C4-2B (cell line): ENCODE results near the gene SRPK2.
"Not testable (repeated sequence)": the region's sequence is repeated elsewhere in the genome, so short reads cannot be mapped to it uniquely, and the experiment has no call there.

ENCODE experiments used
- H3K27ac ChIP-seq: fragments of 450-650 bp; 2 replicates; pipeline ENCODE4 v1.5.1; 2017
- ZFX ChIP-seq: fragments of 450-650 bp; IDR thresholded peaks from 2 replicates; pipeline ENCODE4 v1.6.1; 2017
- TF ChIP-seq, protein P1 (sequence below): fragments of 450-650 bp; conservative IDR thresholded peaks from 2 replicates; pipeline ENCODE4 v1.5.1; 2017; ENCODE audit warnings: mild to moderate bottlenecking

The SRPK2 gene

DNA sequence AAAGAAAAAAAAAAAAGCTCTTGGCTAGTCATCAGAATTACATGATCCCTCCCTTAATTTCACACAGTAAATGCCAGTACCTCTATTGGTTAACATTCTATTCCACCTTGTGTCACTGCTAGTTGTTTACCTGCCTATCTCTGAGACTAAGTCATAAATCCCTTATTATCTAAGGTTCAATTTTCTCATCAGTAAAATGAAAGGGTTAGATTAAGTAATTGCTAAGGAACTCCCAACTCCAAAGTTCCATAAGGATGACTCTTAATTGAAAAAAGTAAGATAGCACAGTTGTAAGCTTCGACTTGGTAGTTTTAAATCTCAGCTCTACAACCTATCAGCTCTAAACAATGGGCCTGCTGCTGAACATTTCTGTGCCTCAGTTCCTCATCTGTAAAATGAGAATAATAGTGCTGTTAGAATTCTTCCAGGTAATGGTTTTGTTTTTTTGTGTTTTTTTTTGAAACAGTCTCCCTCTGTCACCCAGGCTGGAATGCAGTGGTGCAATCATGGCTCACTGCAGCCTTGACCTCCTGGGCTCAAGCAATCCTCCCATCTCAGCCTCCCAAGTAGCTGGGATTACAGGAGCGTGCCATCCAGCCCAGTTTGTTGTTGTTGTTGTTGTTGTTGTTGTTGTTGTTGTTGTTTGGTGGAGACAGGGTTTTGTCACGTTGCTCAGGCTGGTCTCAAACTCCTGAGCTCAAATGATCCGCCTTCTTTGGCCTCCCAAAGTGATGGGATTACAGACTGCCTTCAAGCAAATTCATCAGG, 35.6 kb downstream of the SRPK2 start:
- TF ChIP-seq, protein P1, sequence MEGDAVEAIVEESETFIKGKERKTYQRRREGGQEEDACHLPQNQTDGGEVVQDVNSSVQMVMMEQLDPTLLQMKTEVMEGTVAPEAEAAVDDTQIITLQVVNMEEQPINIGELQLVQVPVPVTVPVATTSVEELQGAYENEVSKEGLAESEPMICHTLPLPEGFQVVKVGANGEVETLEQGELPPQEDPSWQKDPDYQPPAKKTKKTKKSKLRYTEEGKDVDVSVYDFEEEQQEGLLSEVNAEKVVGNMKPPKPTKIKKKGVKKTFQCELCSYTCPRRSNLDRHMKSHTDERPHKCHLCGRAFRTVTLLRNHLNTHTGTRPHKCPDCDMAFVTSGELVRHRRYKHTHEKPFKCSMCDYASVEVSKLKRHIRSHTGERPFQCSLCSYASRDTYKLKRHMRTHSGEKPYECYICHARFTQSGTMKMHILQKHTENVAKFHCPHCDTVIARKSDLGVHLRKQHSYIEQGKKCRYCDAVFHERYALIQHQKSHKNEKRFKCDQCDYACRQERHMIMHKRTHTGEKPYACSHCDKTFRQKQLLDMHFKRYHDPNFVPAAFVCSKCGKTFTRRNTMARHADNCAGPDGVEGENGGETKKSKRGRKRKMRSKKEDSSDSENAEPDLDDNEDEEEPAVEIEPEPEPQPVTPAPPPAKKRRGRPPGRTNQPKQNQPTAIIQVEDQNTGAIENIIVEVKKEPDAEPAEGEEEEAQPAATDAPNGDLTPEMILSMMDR = no peak
- TF ChIP-seq ZFX = no peak
- no peak overlapping the region for H3K27ac ChIP-seq

DNA sequence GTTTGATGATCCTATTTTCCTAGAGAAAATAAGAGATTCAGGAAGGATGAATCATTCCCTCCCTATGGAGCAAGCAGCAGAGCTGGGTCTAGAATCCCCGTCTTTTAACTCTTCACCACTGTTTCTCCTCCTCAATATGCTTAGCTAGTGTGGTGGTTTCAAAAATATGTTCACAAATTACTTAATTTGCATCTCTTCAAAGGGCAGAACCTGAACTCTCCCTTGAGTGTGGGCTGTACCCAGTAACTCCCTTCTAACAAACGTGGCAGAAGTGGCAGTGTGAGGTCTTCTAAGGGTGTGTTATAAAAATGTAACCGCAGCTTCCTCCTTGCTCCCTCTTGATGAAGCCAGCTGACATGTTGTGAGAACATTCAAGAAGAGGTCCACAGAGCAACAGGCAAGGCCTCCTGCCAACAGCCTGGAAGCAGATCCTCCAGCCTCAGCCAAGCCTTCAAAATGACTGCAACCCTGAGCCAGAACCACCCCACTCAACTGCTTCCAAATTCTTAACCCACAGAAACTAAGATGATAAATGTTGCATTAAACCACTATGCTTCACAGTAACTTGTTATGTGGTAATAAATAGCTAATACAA, 36.6 kb downstream of the SRPK2 start:
- H3K27ac ChIP-seq = no peak overlapping the region
- no peak for TF ChIP-seq ZFX
- TF ChIP-seq, protein P1 = no peak

DNA sequence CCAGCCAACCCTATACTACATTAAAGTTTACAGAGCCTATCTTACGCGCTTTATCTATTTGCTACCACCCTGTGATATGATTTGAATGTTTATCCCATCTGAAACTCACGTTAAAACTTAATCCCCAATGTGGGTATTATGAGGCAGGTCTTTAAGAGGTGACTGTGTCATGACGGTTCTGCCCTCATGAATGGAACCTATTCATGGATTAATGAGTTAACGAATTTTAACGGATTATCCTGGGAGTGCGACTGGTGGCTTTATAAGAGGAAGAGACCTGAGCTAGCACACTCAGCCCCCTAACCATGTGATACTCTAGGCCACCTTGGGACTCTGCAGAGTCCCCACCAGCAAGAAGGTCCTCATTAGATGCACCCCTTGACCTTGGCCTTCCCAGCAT, 37.8 kb downstream of the SRPK2 start:
- no peak overlapping the region for H3K27ac ChIP-seq
- TF ChIP-seq, protein P1 = no peak
- TF ChIP-seq ZFX = no peak

DNA sequence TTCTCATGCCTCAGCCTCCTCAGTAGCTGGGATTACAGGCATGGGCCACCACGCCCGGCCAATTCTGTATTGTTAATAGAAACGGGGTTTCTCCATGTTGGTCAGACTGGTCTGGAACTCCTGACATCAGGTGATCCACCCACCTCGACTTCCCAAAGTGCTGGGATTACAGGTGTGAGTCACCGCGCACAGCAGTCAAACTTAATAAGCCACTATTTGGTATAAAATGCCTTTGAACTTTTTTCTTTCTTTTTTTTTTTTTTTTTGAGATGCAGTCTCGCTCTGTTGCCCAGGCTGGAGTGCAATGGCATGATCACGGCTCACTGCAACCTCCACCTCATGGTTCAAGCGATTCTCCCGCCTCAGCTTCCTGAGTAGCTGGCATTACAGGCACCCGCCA, 40.5 kb downstream of the SRPK2 start:
- H3K27ac ChIP-seq = not testable (repeated sequence)

DNA sequence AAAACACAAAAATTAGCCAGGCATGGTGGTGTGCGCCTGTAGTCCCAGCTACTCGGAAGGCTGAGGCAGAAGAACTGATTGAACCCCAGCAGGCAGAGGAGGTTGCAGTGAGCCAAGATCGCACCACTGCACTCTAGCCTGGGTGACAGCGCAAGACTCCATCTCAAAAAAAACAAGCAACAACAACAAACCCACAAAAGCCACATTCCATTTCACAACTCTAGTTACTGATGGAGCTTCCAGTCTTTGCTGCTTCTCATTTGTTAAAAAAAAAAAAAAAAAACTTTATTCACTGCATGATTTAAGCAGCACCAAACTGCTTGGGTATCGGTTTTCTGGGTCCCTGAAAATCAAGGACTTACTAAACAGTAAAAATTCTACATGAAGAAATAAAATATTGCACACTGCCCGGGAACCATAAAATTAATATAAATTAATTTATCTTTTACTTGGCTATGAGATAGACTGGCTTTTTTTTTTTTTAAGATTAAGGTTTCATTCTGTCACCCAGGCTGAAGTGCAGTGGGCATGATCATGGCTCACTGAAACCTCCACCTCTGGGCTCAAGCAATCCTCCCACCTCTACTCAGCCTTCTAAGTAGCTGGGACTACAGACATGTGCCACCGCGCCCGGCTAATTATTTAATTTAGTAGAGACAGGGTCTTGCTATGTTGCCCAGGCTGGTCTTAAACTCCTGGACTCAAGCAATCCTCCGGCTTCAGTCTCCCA, 42.0 kb downstream of the SRPK2 start:
- no peak overlapping the region for H3K27ac ChIP-seq
- no peak for TF ChIP-seq ZFX
- TF ChIP-seq, protein P1 = no peak

DNA sequence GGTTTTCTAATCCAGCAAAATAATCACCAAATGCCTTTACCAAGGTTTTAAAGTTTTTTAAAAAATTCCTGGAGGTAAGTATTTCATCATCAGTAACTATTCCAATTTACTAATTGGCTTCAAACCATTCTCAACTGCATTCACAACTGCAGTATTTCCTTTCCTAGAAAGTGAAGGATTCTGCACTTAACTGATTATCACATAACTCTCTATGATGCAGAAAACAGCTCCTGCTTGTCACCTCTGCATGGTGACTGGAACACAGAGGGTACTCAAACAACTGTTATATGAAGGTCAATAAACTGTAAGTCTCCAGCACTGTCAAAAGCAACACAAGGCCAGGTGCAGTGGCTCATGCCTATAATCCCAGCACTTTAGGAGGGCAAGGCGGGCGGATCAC, 42.6 kb downstream of the SRPK2 start:
- H3K27ac ChIP-seq = no peak overlapping the region
- no peak for TF ChIP-seq ZFX
- TF ChIP-seq, protein P1 = no peak

DNA sequence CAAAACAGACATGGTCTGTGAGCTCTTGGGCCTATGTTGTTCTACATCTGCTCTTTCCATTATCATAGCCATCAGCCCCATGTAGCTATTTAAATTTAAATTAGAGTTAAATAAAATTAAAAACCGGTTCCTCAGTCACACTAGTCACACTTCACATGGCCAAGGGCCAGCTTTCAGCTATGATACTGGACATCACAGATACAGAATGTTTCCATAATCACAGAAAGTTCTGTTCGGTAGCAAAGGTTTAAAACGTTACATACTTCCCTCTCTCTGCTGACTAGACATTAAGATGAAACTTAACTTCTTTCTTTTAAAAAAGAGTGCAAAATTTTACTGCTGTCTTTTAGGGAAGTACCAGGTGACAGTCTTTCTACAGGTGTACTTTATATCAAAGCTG, 43.0 kb downstream of the SRPK2 start:
- no peak overlapping the region for H3K27ac ChIP-seq
- TF ChIP-seq ZFX = no peak
- TF ChIP-seq, protein P1 = no peak
